ENCODE data around the gene CD164.

The CD164 gene

GRCh38 chr6:109325400-109325801, 56.9 kb downstream of the CD164 start:
- Mint-ChIP-seq H3K9me3 (no peaks in the 10 kb centered on the region), H3K4me1 (peaks cover 15% of the 10 kb centered on the region), H3K27me3 (peaks cover 5% of the 10 kb centered on the region), H3K36me3 (no peaks in the 10 kb centered on the region), H3K4me3 (no peak overlapping the region), H3K27ac (no peak overlapping the region)
- CTCF ChIA-PET, result no interaction called here
- DNase-seq, result no peak

- Mint-ChIP-seq H3K4me3 (no peak overlapping the region), H3K36me3 (no peaks in the 10 kb centered on the region), H3K9me3 (no peaks in the 10 kb centered on the region), H3K27me3 (peaks cover 8% of the 10 kb centered on the region), H3K27ac (no peak overlapping the region), H3K4me1 (peaks cover 11% of the 10 kb centered on the region)
- CTCF ChIA-PET, result no interaction called here
- DNase-seq, result no peak
Measured at GRCh38 chr6:109323241-109323640, 59.0 kb downstream of the CD164 start.

- Mint-ChIP-seq H3K4me1 (peaks cover 11% of the 10 kb centered on the region), H3K27me3 (peaks cover 7% of the 10 kb centered on the region), H3K9me3 (no peaks in the 10 kb centered on the region), H3K36me3 (no peaks in the 10 kb centered on the region), H3K27ac (no peak overlapping the region), H3K4me3 (no peak overlapping the region)
- CTCF ChIA-PET, result no interaction called here
- DNase-seq, result no peak
Measured at GRCh38 chr6:109322825-109323224, 59.4 kb downstream of the CD164 start.

- H3K36me3 Mint-ChIP-seq, result no peaks in the 10 kb centered on the region
- H3K4me1 Mint-ChIP-seq, result peaks cover 11% of the 10 kb centered on the region
- no peak overlapping the region for H3K27ac Mint-ChIP-seq
- CTCF ChIA-PET, result no interaction called here
- no peaks in the 10 kb centered on the region for H3K9me3 Mint-ChIP-seq
- no peak for DNase-seq
- peaks cover 3% of the 10 kb centered on the region for H3K27me3 Mint-ChIP-seq
- H3K4me3 Mint-ChIP-seq, result no peak overlapping the region
Measured at GRCh38 chr6:109321752-109322151, 60.5 kb downstream of the CD164 start.

- Mint-ChIP-seq H3K27me3 (peaks cover 6% of the 10 kb centered on the region), H3K4me1 (peaks cover 11% of the 10 kb centered on the region), H3K4me3 (no peak overlapping the region), H3K27ac (no peak overlapping the region), H3K9me3 (no peaks in the 10 kb centered on the region), H3K36me3 (no peaks in the 10 kb centered on the region)
- DNase-seq, result no peak
- CTCF ChIA-PET, result no interaction called here
Measured at GRCh38 chr6:109320072-109320471, 62.2 kb downstream of the CD164 start.

- no peak overlapping the region for H3K27ac Mint-ChIP-seq
- CTCF ChIA-PET, result no interaction called here
- H3K9me3 Mint-ChIP-seq, result no peaks in the 10 kb centered on the region
- peaks cover 11% of the 10 kb centered on the region for H3K4me1 Mint-ChIP-seq
- H3K4me3 Mint-ChIP-seq, result no peak overlapping the region
- H3K27me3 Mint-ChIP-seq, result peaks cover 11% of the 10 kb centered on the region
- DNase-seq, result no peak
- no peaks in the 10 kb centered on the region for H3K36me3 Mint-ChIP-seq
Measured at GRCh38 chr6:109318328-109318876, 63.9 kb downstream of the CD164 start.

- Mint-ChIP-seq H3K4me3 (no peak overlapping the region), H3K27ac (no peak overlapping the region), H3K9me3 (no peaks in the 10 kb centered on the region), H3K36me3 (no peaks in the 10 kb centered on the region), H3K27me3 (peaks cover 11% of the 10 kb centered on the region), H3K4me1 (no peaks in the 10 kb centered on the region)
- CTCF ChIA-PET, result interaction anchor here (0.9 kb wide), 1 partner anchor 16 kb away, joined by 3 read pairs; no protein-coding TSS in a partner anchor
- no peak for DNase-seq
Measured at GRCh38 chr6:109316909-109317308, 65.4 kb downstream of the CD164 start.

Measured in activated naive CD4-positive, alpha-beta T cell treated with anti-CD3 and anti-CD28 coated beads, Interleukin-2, amount 10 ng/mL, durations not matched to agents 7 days and 5 days (primary cell).